ENCODE data around the gene UHRF2.

DNA sequence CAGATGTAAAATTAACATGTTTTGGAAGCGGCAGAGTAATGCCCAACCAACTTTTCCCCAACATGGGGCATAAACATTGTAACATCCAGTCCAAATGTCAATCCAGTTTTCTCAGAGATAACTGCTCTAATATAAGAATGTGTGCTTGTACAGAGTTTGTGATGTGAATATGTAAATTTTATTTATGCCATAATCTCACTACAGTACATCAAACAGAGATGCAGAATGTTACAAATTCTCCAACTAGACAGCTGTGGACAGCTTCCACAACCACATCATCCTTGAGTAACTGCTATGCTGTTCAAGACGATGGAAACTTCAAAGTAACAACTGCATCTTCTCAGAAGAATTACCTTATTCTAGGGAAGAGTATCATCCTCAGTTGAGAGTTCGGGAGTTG lies 122.6 kb downstream of the UHRF2 start:
- TF ChIP-seq, protein P1, sequence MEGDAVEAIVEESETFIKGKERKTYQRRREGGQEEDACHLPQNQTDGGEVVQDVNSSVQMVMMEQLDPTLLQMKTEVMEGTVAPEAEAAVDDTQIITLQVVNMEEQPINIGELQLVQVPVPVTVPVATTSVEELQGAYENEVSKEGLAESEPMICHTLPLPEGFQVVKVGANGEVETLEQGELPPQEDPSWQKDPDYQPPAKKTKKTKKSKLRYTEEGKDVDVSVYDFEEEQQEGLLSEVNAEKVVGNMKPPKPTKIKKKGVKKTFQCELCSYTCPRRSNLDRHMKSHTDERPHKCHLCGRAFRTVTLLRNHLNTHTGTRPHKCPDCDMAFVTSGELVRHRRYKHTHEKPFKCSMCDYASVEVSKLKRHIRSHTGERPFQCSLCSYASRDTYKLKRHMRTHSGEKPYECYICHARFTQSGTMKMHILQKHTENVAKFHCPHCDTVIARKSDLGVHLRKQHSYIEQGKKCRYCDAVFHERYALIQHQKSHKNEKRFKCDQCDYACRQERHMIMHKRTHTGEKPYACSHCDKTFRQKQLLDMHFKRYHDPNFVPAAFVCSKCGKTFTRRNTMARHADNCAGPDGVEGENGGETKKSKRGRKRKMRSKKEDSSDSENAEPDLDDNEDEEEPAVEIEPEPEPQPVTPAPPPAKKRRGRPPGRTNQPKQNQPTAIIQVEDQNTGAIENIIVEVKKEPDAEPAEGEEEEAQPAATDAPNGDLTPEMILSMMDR (IDR thresholded peaks at IDR 0.05) = no peak
- no peak for TF ChIP-seq ZFX (IDR thresholded peaks at IDR 0.05; ENCODE audit: borderline replicate concordance)
